ENCODE data around the gene GOLGB1. TPM values are rescaled to one million over a fixed set of nuclear protein-coding genes. Genes with fewer than 3 reads are reported as not detected.
"Not testable (repeated sequence)": the region's sequence is repeated elsewhere in the genome, so short reads cannot be mapped to it uniquely, and the experiment has no call there.

GOLGB1 gene
- total and polyA plus RNA-seq, 2 donors (not counting 3 experiments of a cell fraction or from before 2014, with no cell fraction given), result 7.4 to 42.7 TPM

DNA sequence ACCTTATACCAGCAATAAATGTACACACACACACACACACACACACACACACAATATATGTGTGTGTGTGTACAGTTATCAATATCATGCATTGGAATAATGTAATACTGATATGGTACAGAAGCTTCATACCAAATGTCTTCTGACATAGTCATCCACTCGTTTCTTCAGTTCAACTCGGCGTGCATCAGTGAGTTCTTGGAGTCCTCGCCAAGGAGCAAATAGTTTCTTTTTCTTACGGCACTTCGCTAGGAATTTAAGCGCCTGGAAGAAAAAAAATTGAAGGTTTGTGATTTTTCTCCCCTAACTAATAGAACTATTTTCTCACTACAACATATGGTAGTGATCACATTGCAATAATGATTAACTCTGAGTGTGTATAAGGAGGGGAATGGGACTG is 32.1 kb upstream of the GOLGB1 start:
- H3K4me3 ChIP-seq (replicated peaks in 1 of 3; ENCODE audit: insufficient read depth in 1 of 3, low read depth in 1 of 3, low read length in 3 of 3), result no peak overlapping the region
- no peaks in the 10 kb centered on the region for H3K9me3 ChIP-seq (replicated peaks; ENCODE audit: control insufficient read depth, insufficient read depth, low read length)
- H3K27ac ChIP-seq (ENCODE audit: insufficient read depth, low read depth, low read length), result no peak overlapping the region
- no peaks in the 10 kb centered on the region for H3K9me1 ChIP-seq (replicated peaks; ENCODE audit: control insufficient read depth, extremely low read depth, insufficient read depth, low read length)
- no peak for FAIRE-seq
- dilution Hi-C loops (cut with MboI; ENCODE audit: extremely low pct_ligation_motif_present, low sequenced_read_pairs), result no loop called here
- BruUV-seq (replicated peaks), result no TSS peak
- no peaks in the 10 kb centered on the region for H3K79me2 ChIP-seq (ENCODE audit: control insufficient read depth, insufficient read depth, low read length)
- H3K9ac ChIP-seq (replicated peaks; ENCODE audit: extremely low read depth, insufficient read depth, low read length), result no peak overlapping the region
- intact Hi-C loops (cut with micrococcal nuclease), result no loop called here
- no peaks in the 10 kb centered on the region for H4K20me1 ChIP-seq (replicated peaks; ENCODE audit: control insufficient read depth, extremely low read depth, insufficient read depth, low read length)
- H2AFZ ChIP-seq (ENCODE audit: low read depth, low read length), result no peak overlapping the region
- no peak for TF ChIP-seq GATA2 (IDR thresholded peaks at IDR 0.05; ENCODE audit: insufficient read depth, insufficient read length, low read depth, low read length)
- no peak for TF ChIP-seq POLR2AphosphoS5 (IDR thresholded peaks at IDR 0.05; ENCODE audit: insufficient read depth, low read depth, low read length)
- TF ChIP-seq EZH2 (IDR thresholded peaks at IDR 0.05; ENCODE audit: borderline replicate concordance, low read depth, low read length, severe bottlenecking), result no peak
- TF ChIP-seq JUN (IDR thresholded peaks at IDR 0.05; ENCODE audit: borderline replicate concordance, insufficient read depth, insufficient read length, low read depth), result no peak
- TF ChIP-seq, protein P1, sequence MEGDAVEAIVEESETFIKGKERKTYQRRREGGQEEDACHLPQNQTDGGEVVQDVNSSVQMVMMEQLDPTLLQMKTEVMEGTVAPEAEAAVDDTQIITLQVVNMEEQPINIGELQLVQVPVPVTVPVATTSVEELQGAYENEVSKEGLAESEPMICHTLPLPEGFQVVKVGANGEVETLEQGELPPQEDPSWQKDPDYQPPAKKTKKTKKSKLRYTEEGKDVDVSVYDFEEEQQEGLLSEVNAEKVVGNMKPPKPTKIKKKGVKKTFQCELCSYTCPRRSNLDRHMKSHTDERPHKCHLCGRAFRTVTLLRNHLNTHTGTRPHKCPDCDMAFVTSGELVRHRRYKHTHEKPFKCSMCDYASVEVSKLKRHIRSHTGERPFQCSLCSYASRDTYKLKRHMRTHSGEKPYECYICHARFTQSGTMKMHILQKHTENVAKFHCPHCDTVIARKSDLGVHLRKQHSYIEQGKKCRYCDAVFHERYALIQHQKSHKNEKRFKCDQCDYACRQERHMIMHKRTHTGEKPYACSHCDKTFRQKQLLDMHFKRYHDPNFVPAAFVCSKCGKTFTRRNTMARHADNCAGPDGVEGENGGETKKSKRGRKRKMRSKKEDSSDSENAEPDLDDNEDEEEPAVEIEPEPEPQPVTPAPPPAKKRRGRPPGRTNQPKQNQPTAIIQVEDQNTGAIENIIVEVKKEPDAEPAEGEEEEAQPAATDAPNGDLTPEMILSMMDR (IDR thresholded peaks at IDR 0.05; ENCODE audit: extremely low read depth in 1 of 2, insufficient read depth in 1 of 2, low read depth in 1 of 2, low read length in 2 of 2), result no peak
- TF ChIP-seq MYC (IDR thresholded peaks at IDR 0.05; ENCODE audit: low read depth, low read length), result no peak
- TF ChIP-seq POLR2A (IDR thresholded peaks at IDR 0.05; ENCODE audit: low read depth, low read length), result no peak
- TF ChIP-seq FOS (IDR thresholded peaks at IDR 0.05; ENCODE audit: borderline replicate concordance, insufficient read depth, low read length), result no peak
- TF ChIP-seq, protein P2, sequence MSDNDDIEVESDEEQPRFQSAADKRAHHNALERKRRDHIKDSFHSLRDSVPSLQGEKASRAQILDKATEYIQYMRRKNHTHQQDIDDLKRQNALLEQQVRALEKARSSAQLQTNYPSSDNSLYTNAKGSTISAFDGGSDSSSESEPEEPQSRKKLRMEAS (IDR thresholded peaks at IDR 0.05; ENCODE audit: insufficient read depth, insufficient read length), result no peak
- H3K36me3 ChIP-seq (ENCODE audit: control insufficient read depth in 2 of 2, extremely low read depth in 1 of 2, insufficient read depth in 2 of 2, low read length in 2 of 2), result peaks cover 2 to 6% of the 10 kb centered on the region in 2 experiments
- no peaks in the 10 kb centered on the region for H3K27me3 ChIP-seq (ENCODE audit: control insufficient read depth in 2 of 2, insufficient read depth in 2 of 2, low read length in 2 of 2)
- H3K4me2 ChIP-seq (ENCODE audit: insufficient read depth, low read length), result no peak overlapping the region
- DNase-seq (ENCODE audit: low read depth, low spot score), result no peak
- peaks cover 1% of the 10 kb centered on the region for H3K4me1 ChIP-seq (ENCODE audit: control insufficient read depth, extremely low read depth, insufficient read depth, low read length)
- POLR2A ChIA-PET, result no interaction called here
- CTCF ChIA-PET, result no interaction called here

DNA sequence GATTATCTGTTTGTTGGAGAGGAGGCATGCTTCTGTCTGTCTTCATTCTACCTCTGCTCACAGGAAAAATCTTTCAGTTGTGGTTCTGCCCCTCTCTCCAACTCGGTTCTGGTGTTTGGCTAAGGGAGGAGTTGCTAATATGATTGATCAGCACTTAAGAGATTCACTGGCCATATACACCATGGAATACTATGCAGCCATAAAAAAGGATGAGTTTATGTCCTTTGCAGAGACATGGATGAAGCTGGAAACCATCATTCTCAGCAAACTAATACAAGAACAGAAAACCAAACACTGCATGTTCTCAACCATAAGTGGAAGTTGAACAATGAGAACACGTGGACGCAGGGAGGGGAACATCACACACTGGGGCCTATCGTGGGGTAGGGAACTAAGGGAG is 25.6 kb upstream of the GOLGB1 start:
- CTCF ChIA-PET; DNase-seq (ENCODE audit: low read depth, low spot score); dilution Hi-C loops (cut with MboI; ENCODE audit: extremely low pct_ligation_motif_present, low sequenced_read_pairs); H3K36me3 ChIP-seq (ENCODE audit: control insufficient read depth in 2 of 2, extremely low read depth in 1 of 2, insufficient read depth in 2 of 2, low read length in 2 of 2); H3K9ac ChIP-seq (replicated peaks; ENCODE audit: extremely low read depth, insufficient read depth, low read length); H3K9me3 ChIP-seq (replicated peaks; ENCODE audit: control insufficient read depth, insufficient read depth, low read length); H3K4me1 ChIP-seq (ENCODE audit: control insufficient read depth, extremely low read depth, insufficient read depth, low read length); H3K9me1 ChIP-seq (replicated peaks; ENCODE audit: control insufficient read depth, extremely low read depth, insufficient read depth, low read length); H2AFZ ChIP-seq (ENCODE audit: low read depth, low read length); BruUV-seq (replicated peaks); H3K27me3 ChIP-seq (ENCODE audit: control insufficient read depth in 2 of 2, insufficient read depth in 2 of 2, low read length in 2 of 2); FAIRE-seq; intact Hi-C loops (cut with micrococcal nuclease); H3K4me3 ChIP-seq (replicated peaks in 1 of 3; ENCODE audit: insufficient read depth in 1 of 3, low read depth in 1 of 3, low read length in 3 of 3); POLR2A ChIA-PET; H4K20me1 ChIP-seq (replicated peaks; ENCODE audit: control insufficient read depth, extremely low read depth, insufficient read depth, low read length); H3K4me2 ChIP-seq (ENCODE audit: insufficient read depth, low read length); H3K79me2 ChIP-seq (ENCODE audit: control insufficient read depth, insufficient read depth, low read length); H3K27ac ChIP-seq (ENCODE audit: insufficient read depth, low read depth, low read length): not testable (repeated sequence)
